ENCODE data around the gene BCL2L13.

DNA sequence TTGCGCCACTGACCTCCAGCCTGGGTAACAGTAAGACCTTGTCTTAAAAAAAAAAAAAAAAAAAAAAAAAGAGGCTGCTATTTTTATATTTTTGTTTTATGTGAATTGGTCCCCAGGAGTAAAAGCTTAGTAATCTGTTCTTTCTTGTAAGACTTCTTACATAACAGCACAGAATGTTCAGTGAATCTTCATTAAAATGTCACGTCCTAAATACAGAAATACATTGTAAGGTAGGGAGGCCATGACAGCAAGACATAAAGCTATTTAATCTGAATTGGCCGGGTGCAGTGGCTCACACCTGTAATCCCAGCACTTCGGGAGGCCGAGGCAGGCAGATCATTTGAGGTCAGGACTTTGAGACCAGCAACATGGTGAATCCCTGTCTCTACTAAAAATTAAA is 71.5 kb downstream of the BCL2L13 start:
- TF ChIP-seq, protein P1, sequence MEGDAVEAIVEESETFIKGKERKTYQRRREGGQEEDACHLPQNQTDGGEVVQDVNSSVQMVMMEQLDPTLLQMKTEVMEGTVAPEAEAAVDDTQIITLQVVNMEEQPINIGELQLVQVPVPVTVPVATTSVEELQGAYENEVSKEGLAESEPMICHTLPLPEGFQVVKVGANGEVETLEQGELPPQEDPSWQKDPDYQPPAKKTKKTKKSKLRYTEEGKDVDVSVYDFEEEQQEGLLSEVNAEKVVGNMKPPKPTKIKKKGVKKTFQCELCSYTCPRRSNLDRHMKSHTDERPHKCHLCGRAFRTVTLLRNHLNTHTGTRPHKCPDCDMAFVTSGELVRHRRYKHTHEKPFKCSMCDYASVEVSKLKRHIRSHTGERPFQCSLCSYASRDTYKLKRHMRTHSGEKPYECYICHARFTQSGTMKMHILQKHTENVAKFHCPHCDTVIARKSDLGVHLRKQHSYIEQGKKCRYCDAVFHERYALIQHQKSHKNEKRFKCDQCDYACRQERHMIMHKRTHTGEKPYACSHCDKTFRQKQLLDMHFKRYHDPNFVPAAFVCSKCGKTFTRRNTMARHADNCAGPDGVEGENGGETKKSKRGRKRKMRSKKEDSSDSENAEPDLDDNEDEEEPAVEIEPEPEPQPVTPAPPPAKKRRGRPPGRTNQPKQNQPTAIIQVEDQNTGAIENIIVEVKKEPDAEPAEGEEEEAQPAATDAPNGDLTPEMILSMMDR (optimal IDR thresholded peaks at IDR 0.05 in 1 of 3, IDR thresholded peaks at IDR 0.05 in 1 of 3, conservative IDR thresholded peaks at IDR 0.05 in 1 of 3; ENCODE audit: extremely low read depth in 1 of 3, insufficient read depth in 2 of 3, low read length in 3 of 3), result no peak
- TF ChIP-seq EZH2 (IDR thresholded peaks at IDR 0.05; ENCODE audit: low read length), result no peak
